GM18517 (cell line): ENCODE measurements around the gene GAST.

Source experiments
- ATAC-seq: cut with Tn5 transposase; IDR thresholded peaks from one replicate; pipeline ENCODE4 v1.9.1; 2021; ENCODE audit warnings: mild to moderate bottlenecking, moderate library complexity; ENCODE audit not compliant: unreplicated experiment

GAST gene

GRCh38 chr17:41707803-41708669, 4.1 kb upstream of the GAST start:
- ATAC-seq, result no peak

GRCh38 chr17:41710472-41711090, 1.6 kb upstream of the GAST start:
- ATAC-seq, result no peak

- no peak for ATAC-seq
Measured at GRCh38 chr17:41717408-41718286, 5.5 kb downstream of the GAST start.

GRCh38 chr17:41718287-41718645, 6.1 kb downstream of the GAST start:
- no peak for ATAC-seq

GRCh38 chr17:41722231-41722630, 10.1 kb downstream of the GAST start:
- ATAC-seq, result no peak

- ATAC-seq, result no peak
Measured at GRCh38 chr17:41723801-41724475, 11.8 kb downstream of the GAST start.

- ATAC-seq, result no peak
Measured at GRCh38 chr17:41724476-41725050, 12.4 kb downstream of the GAST start.

GRCh38 chr17:41725134-41725533, 13.0 kb downstream of the GAST start:
- ATAC-seq, result no peak

- ATAC-seq, result no peak
Measured at GRCh38 chr17:41728056-41728455, 15.9 kb downstream of the GAST start.

GRCh38 chr17:41730479-41730878, 18.3 kb downstream of the GAST start:
- ATAC-seq, result no peak

GRCh38 chr17:41731836-41732235, 19.7 kb downstream of the GAST start:
- ATAC-seq, result no peak

- ATAC-seq, result no peak
Measured at GRCh38 chr17:41733348-41734138, 21.4 kb downstream of the GAST start.

- no peak for ATAC-seq
Measured at GRCh38 chr17:41734139-41734948, 22.2 kb downstream of the GAST start, which contains the start of gene HAP1. TSS of gene HAP1 (minus strand) at chr17:41734643. CDS start at chr17:41734634, 9 bp downstream.

GRCh38 chr17:41734949-41735313, 22.8 kb downstream of the GAST start:
- ATAC-seq, result no peak

- no peak for ATAC-seq
Measured at GRCh38 chr17:41735744-41736143, 23.6 kb downstream of the GAST start.

- no peak for ATAC-seq
Measured at GRCh38 chr17:41736983-41737679, 25.0 kb downstream of the GAST start.

GRCh38 chr17:41737680-41738023, 25.5 kb downstream of the GAST start:
- no peak for ATAC-seq

GRCh38 chr17:41738077-41738800, 26.1 kb downstream of the GAST start:
- ATAC-seq, result no peak
